Measurements from ENCODE around the gene TSHZ2.

Gene TSHZ2

GRCh38 chr20:53384392-53384791, 412.2 kb downstream of the TSHZ2 start:
- DNase-seq (ENCODE audit: insufficient read length, low spot score) (no peak), FAIRE-seq (no peak)
- TF ChIP-seq CTCF (IDR thresholded peaks at IDR 0.05; ENCODE audit: insufficient read depth, missing control alignments) = no peak

- FAIRE-seq = no peak
- no peak for TF ChIP-seq CTCF (IDR thresholded peaks at IDR 0.05; ENCODE audit: insufficient read depth, missing control alignments)
- DNase-seq (ENCODE audit: insufficient read length, low spot score) = no peak
Measured at GRCh38 chr20:53385941-53386767, 414.0 kb downstream of the TSHZ2 start.

- no peak for DNase-seq (ENCODE audit: insufficient read length, low spot score)
- TF ChIP-seq CTCF (IDR thresholded peaks at IDR 0.05; ENCODE audit: insufficient read depth, missing control alignments) = no peak
- no peak for FAIRE-seq
Measured at GRCh38 chr20:53387983-53388675, 416.0 kb downstream of the TSHZ2 start.

- no peak for TF ChIP-seq CTCF (IDR thresholded peaks at IDR 0.05; ENCODE audit: insufficient read depth, missing control alignments)
- FAIRE-seq (no peak), DNase-seq (ENCODE audit: insufficient read length, low spot score) (no peak)
Measured at GRCh38 chr20:53389516-53390300, 417.6 kb downstream of the TSHZ2 start.

GRCh38 chr20:53390770-53391169, 418.6 kb downstream of the TSHZ2 start:
- DNase-seq (ENCODE audit: insufficient read length, low spot score) = no peak
- no peak for TF ChIP-seq CTCF (IDR thresholded peaks at IDR 0.05; ENCODE audit: insufficient read depth, missing control alignments)
- no peak for FAIRE-seq

GRCh38 chr20:53394433-53394832, 422.3 kb downstream of the TSHZ2 start:
- FAIRE-seq (no peak), DNase-seq (ENCODE audit: insufficient read length, low spot score) (no peak)
- no peak for TF ChIP-seq CTCF (IDR thresholded peaks at IDR 0.05; ENCODE audit: insufficient read depth, missing control alignments)
